PFSK-1 (cell line): Measurements from ENCODE around the gene CDHR5.

Source experiments
- FOXP2 ChIP-seq: optimal IDR thresholded peaks from 2 replicates; pipeline ENCODE3; 2011; ENCODE audit warnings: borderline replicate concordance, control low read depth, inconsistent platforms; ENCODE audit not compliant: insufficient read depth; ENCODE audit errors: extremely low read length, extremely low read depth
- POLR2AphosphoS5 ChIP-seq: IDR thresholded peaks from 2 replicates; pipeline ENCODE4 v1.6.1; 2012; ENCODE audit warnings: low read depth, mild to moderate bottlenecking, control low read depth, low read length, moderate library complexity
- REST ChIP-seq, 2 experiments: IDR thresholded peaks; 2 replicates each; pipeline versions ENCODE4 v1.6.1 to v1.8.0; 2011 to 2012; ENCODE audit warnings: low read depth in 2 of 2, low read length in 2 of 2, control low read depth in 1 of 2, inconsistent platforms in 1 of 2, mild to moderate bottlenecking in 1 of 2, moderate library complexity in 1 of 2; ENCODE audit not compliant: insufficient read depth in 1 of 2
- SIN3A ChIP-seq: IDR thresholded peaks from 2 replicates; pipeline ENCODE4 v1.6.1; 2012; ENCODE audit warnings: mild to moderate bottlenecking, low read length, moderate library complexity, borderline replicate concordance; ENCODE audit not compliant: insufficient read depth
- TAF1 ChIP-seq: IDR thresholded peaks from 2 replicates; pipeline ENCODE4 v1.6.1; 2012; ENCODE audit warnings: low read length, control low read depth, borderline replicate concordance; ENCODE audit not compliant: insufficient read depth

CDHR5 gene

GRCh38 chr11:579830-580601 is 44.7 kb downstream of the CDHR5 start:
- TF ChIP-seq POLR2AphosphoS5 (no peak), TAF1 (no peak), SIN3A (no peak), FOXP2 (no peak), REST (IDR thresholded peaks at IDR 0.05; ENCODE audit: insufficient read depth in 1 of 2, low read depth in 2 of 2, low read length in 2 of 2) (no peak)

GRCh38 chr11:578276-579035 is 46.3 kb downstream of the CDHR5 start:
- TF ChIP-seq SIN3A (no peak), POLR2AphosphoS5 (no peak), FOXP2 (no peak), TAF1 (no peak), REST (IDR thresholded peaks at IDR 0.05; ENCODE audit: insufficient read depth in 1 of 2, low read depth in 2 of 2, low read length in 2 of 2) (no peak)

GRCh38 chr11:577611-577894 is 47.2 kb downstream of the CDHR5 start:
- TF ChIP-seq TAF1 (no peak), POLR2AphosphoS5 (no peak), REST (IDR thresholded peaks at IDR 0.05; ENCODE audit: insufficient read depth in 1 of 2, low read depth in 2 of 2, low read length in 2 of 2) (no peak), SIN3A (no peak), FOXP2 (no peak)

- TF ChIP-seq TAF1 (no peak), SIN3A (no peak), REST (IDR thresholded peaks at IDR 0.05; ENCODE audit: insufficient read depth in 1 of 2, low read depth in 2 of 2, low read length in 2 of 2) (no peak), FOXP2 (no peak)
These were observed 47.7 kb downstream of the CDHR5 start for GRCh38 chr11:576811-577610.
